NCI-H187 (cell line): ENCODE data around the gene TBK1.
A peak's percentile ranks its signal among the peaks of the same experiment; 100 is the strongest.

Experiments
- DNase-seq, 2 experiments: peaks; one replicate each; lab custom pipeline; 2025; lab: John Stamatoyannopoulos, UW

The TBK1 gene

GRCh38 chr12:64451687-64452558 is at the start of gene TBK1:
TSS of gene TBK1 (plus strand) at chr12:64452120. CDS start at chr12:64455871, 3,751 bp downstream.
- peak; percentile 61 to 74 for DNase-seq

- no peak for DNase-seq
Measured at GRCh38 chr12:64402181-64402580, 49.7 kb upstream of the TBK1 start.

- DNase-seq, result peak; percentile 65 to 96
Measured at GRCh38 chr12:64403707-64404469, 48.0 kb upstream of the TBK1 start, which contains the start of gene XPOT. TSS of gene XPOT (plus strand) at chr12:64404392. CDS start at chr12:64410036, 5,644 bp downstream.

DNA sequence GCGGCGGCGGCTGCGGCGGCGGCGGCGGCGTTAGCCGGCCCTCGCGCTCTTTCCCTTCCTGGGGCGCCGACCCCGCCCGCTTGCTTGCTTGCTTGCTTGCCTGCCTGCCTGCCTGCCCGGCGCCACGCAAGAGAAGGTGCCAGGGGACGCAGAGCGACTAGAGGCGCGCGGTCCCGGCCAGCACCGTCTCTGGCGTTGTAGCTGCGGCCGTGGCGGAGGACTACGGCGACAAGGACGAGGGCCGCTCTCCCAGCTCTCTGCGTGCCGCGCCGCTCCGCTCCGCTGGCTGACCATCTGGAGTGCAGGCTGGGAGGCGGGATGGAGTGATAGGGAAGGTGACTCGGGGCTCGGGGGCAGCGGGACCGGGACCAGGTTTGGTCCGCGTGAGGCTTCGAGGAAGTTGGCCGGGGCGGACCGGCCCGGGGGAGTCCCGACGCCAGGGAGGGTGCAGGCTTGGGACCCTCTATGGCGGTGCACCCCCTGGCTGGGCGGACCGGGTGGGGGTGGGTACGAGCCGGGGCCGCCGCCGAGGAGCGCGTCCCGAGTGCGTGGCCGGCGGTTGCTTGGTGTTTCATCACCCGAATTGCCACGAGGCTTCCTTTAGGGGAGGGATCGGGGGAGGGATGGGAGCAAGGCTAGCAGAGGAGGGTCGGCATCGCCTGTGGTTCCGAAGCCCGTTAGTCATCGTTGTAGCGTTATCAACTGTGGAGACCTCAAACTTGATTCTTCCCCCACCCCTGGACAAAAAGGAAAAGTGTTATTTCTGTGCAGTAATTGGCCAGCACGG is 47.3 kb upstream of the TBK1 start:
- peak in 1 of 2 experiments; percentile 39 for DNase-seq

GRCh38 chr12:64407342-64408223 is 44.3 kb upstream of the TBK1 start:
- no peak for DNase-seq

DNA sequence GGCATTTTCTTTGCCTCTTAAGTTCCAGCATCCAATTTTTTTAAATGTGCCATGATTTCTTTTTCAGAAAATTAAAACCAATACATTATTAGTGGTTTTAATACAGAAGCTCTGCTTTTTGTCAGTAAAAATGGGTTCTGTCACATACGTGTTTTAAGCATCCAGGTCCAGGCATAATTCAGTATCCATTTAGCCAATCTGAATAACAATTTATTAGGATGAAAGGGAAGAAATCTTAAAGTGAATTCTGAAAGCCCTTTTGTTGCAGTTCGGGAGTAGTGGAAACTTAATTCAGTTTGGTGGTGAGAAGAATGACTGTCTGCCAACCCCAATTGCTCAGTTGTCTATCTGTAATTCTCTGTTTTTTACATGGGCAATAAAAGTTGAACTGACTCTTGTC is 40.5 kb upstream of the TBK1 start:
- no peak for DNase-seq

DNA sequence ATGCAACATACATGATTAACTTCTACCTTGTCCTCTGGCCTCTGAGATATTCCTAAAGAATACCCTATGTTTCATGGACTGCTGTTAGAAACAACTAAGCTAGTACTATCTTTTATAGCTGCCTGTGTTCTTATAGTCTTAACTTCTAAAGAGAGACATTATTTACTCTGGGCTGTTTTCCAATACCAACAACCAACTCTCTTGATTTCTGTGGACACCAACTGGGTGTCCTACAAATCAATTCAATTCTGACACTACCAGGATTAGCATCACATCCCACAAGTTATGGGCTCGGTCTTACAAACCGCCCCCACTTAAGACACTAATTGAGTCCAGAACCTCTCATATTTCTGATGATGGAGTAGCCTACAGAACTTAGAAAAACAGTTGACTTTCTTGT is 39.5 kb upstream of the TBK1 start:
- DNase-seq, result no peak

- DNase-seq, result no peak
Measured at GRCh38 chr12:64413884-64414283, 38.0 kb upstream of the TBK1 start.

DNA sequence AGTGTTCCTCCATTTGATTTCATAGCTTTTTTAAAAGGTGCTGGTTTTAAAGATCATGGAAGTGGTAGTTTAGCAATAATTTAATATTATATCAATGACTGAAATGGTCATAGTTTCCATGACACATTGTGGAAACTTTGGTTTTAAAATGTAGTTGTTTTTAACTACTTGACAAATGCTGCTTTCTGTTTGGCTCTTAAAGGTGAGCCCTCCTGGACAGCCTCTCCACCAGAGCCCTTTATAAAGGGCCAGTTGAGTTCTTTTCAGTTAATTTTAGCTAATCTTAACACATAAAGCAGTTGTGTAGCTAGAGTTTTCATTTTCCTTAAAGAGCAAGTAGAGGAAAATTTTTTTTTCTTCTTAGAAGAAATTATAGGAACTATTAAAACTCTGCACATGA is 33.7 kb upstream of the TBK1 start:
- DNase-seq, result no peak

- no peak for DNase-seq
Measured at GRCh38 chr12:64419696-64420095, 32.2 kb upstream of the TBK1 start.

DNA sequence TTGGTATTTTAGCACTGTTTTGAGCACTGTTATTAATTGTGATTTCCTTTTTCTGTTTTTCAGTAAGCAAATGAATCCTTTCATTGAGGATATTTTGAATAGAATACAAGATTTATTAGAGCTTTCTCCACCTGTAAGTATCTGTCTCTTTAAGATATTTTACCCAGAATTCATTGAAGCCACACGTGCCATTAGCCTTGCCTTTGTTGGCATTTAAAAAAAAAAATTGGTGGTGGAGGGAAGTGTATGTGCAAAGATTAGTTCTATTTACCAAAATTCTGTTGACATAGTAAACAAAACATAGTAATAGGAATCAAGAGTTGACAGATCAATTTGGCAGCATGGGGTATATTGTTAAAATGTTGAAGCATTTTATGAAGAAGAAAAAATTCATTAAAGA is 23.9 kb upstream of the TBK1 start:
- DNase-seq, result no peak

DNA sequence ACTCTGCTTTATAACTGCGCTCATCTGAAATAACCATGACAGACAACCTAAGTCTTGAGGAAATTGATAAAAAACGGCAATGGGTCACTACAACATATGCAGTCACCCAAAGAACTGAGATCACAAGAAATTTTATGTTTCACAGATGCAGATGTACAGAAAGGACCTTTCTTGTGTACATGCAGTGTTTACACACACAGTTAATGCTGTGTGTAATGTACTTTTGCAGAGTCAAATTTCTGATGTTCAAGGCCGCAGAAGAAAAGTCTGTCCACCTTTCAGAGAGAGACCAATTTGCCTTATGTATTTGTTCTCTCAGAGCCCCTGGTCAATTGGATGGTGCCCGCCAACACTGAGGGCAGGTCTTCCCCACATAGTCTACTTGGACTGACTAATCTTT is 23.0 kb upstream of the TBK1 start:
- no peak for DNase-seq

DNA sequence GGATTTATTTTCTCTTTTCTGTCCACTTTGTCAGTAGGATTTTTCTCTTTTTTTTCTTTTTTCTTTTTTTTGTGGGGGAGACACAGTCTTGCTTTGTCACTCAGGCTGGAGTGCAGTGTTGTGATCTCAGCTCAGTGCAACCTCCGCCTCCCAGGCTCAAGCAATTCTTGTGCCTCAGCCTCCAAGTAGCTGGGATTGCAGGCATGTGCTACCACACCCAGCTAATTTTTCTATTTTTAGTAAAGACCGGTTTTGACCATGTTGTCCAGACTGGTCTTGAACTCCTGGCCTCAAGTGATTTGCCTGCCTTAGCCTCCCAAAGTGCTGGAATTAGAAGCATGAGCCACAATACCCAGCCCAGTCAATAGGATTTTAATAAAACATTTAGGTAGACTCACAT is 21.0 kb upstream of the TBK1 start:
- no peak for DNase-seq

GRCh38 chr12:64431791-64432190 is 20.1 kb upstream of the TBK1 start:
- DNase-seq, result no peak

DNA sequence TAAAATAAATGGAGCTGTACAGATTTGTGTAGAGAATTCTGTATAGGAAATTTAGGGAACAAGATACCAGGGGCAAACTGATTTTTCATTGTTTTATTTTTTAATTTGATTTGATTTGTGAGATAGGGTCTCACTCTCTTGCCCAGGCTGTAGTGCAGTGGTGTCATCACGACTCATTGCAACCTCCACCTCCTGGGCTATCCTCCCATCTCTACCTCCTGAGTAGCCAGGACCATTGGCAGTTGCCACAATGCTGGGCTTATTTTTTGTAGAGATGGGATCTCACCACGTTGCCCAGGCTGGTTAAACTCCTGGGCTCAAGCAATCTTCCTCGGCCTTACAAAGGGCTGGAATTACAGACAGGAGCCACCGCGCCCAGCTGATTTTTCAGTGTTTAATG is 18.0 kb upstream of the TBK1 start:
- no peak for DNase-seq

GRCh38 chr12:64440100-64440499 is 11.8 kb upstream of the TBK1 start:
- no peak for DNase-seq

GRCh38 chr12:64445490-64445889 is 6.4 kb upstream of the TBK1 start:
- DNase-seq, result no peak

DNA sequence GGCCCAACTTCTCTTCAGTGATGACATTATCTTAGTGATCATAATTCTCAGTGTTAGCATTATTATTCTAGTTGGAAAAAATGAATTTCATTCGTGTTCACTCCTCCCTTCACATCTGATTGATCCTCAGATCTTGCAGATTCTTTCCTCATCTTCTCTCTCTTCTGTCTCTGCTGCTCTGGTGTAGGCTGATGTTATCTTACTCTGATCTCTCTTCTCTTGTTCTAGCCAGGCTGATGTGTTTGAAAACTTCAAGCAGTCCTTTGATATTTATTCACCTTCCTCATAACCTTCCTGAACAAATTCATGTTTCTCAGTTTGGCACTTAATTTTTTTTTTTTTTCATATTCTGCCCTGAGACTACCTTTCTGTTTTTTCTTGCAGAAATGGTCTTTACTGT is 5.6 kb upstream of the TBK1 start:
- no peak for DNase-seq

GRCh38 chr12:64450057-64450640 is 1.8 kb upstream of the TBK1 start:
- no peak for DNase-seq

DNA sequence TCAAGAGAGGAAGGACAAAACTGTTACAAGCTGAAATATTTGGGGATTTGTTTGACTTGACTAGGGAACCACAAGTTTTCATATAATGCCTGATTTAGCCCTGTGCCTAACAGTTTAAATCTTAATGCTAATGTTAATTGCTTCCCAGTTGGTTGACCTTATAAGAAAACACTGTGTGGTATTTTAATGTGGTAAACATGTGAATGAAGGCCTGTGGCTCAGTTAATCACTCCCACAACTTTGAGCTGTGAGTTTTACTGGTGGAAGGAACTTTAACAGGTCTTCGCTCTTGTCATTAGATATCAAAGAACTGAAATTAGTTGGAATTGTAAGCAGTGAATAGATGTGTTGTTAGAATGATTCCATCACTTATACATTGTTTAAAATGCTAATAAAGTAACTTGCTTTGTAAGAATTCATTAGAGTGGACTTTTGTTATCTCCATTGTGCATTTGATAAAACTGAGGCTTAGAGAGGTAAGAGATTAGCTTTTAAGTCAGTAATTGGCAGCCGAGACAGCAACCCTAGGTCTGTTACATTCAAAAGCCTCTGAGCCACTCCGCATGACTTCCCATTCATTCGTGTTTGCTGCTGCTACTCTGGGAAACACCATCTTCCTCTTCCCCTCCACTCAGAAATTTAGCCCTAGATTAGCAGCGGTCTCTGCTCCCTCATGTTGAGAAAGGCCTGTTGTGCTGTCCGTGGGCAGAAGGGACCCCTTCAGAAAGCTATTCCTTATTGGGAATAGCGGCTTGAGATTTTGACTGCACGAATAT is 1.0 kb upstream of the TBK1 start:
- no peak for DNase-seq
